HepG2 (cell line): ENCODE results near the gene KLF6. TPM values are rescaled to one million over a fixed set of nuclear protein-coding genes. Genes with fewer than 3 reads are reported as not detected.

ENCODE experiments used
- ARID2 ChIP-seq: sonication (generic); formaldehyde crosslinking; IDR thresholded peaks from 2 replicates; pipeline ENCODE4 v1.8.1; 2022; ENCODE audit warnings: mild to moderate bottlenecking, missing genetic modification reagents, borderline replicate concordance
- ATF5 ChIP-seq: sonication (generic); formaldehyde crosslinking; IDR thresholded peaks from 2 replicates; pipeline ENCODE4 v1.4.0; 2020; ENCODE audit warnings: mild to moderate bottlenecking, low read depth, missing genetic modification reagents
- CENPT ChIP-seq: sonication (generic); formaldehyde crosslinking; IDR thresholded peaks from 2 replicates; pipeline ENCODE4 v1.8.0; 2022; ENCODE audit warnings: low read depth, mild to moderate bottlenecking, moderate library complexity, missing genetic modification reagents
- ELF1 ChIP-seq: sonication (generic); formaldehyde crosslinking; IDR thresholded peaks from 2 replicates; pipeline ENCODE4 v1.4.0; 2020; ENCODE audit warnings: missing genetic modification reagents
- FOXK1 ChIP-seq: sonication (generic); formaldehyde crosslinking; IDR thresholded peaks from 2 replicates; pipeline ENCODE4 v1.4.0; 2020; ENCODE audit warnings: low read depth, missing genetic modification reagents, borderline replicate concordance
- MXD4 ChIP-seq: IDR thresholded peaks from 2 replicates; pipeline ENCODE4 v1.6.1; 2016; ENCODE audit warnings: mild to moderate bottlenecking, missing biosample characterization, missing genetic modification reagents
- NR3C1 ChIP-seq: sonication (generic); formaldehyde crosslinking; IDR thresholded peaks from 2 replicates; pipeline ENCODE4 v1.4.0; 2020; ENCODE audit warnings: missing genetic modification reagents
- XBP1 ChIP-seq: sonication (generic); formaldehyde crosslinking; IDR thresholded peaks from 2 replicates; pipeline ENCODE4 v1.5.0; 2020; ENCODE audit warnings: missing genetic modification reagents
- XRCC5 ChIP-seq: fragments of 200-400 bp; formaldehyde crosslinking; optimal IDR thresholded peaks from 2 replicates; pipeline ENCODE3; 2017; ENCODE audit warnings: mild to moderate bottlenecking, low read length
- ZBTB38 ChIP-seq: sonication (generic); formaldehyde crosslinking; IDR thresholded peaks from 2 replicates; pipeline ENCODE4 v1.5.1; 2020; ENCODE audit warnings: mild to moderate bottlenecking, missing genetic modification reagents
- ZC3H13 ChIP-seq: sonication (generic); formaldehyde crosslinking; IDR thresholded peaks from 2 replicates; pipeline ENCODE4 v1.8.1; 2023; ENCODE audit warnings: mild to moderate bottlenecking, missing genetic modification reagents, moderate library complexity
- ZFAT ChIP-seq: sonication (generic); formaldehyde crosslinking; conservative IDR thresholded peaks from 2 replicates; pipeline ENCODE4 v1.8.1; 2023; ENCODE audit warnings: missing genetic modification reagents, inconsistent platforms
- ZFP36L1 ChIP-seq: sonication (generic); formaldehyde crosslinking; IDR thresholded peaks from 2 replicates; pipeline ENCODE4 v1.8.0; 2022; ENCODE audit warnings: mild to moderate bottlenecking, missing genetic modification reagents, moderate library complexity
- ZNF282 ChIP-seq: fragments of 450-650 bp; IDR thresholded peaks from 2 replicates; pipeline ENCODE4 v1.6.1; 2018; ENCODE audit not compliant: partially characterized antibody
- ZNF678 ChIP-seq: sonication (generic); formaldehyde crosslinking; IDR thresholded peaks from 2 replicates; pipeline ENCODE4 v1.4.0; 2020; ENCODE audit warnings: mild to moderate bottlenecking, missing genetic modification reagents
- ZNF776 ChIP-seq: sonication (generic); formaldehyde crosslinking; IDR thresholded peaks from 2 replicates; pipeline ENCODE4 v1.4.0; 2020; ENCODE audit warnings: mild to moderate bottlenecking, missing genetic modification reagents
- ZNF83 ChIP-seq: sonication (generic); formaldehyde crosslinking; IDR thresholded peaks from 2 replicates; pipeline ENCODE4 v1.4.0; 2020; ENCODE audit warnings: missing genetic modification reagents, mild to moderate bottlenecking, borderline replicate concordance
- polyA plus RNA-seq, 8 experiments: library from polyadenylated mRNA; depleted of rRNA in 3 of 8; stranded (reverse) in 7 of 8; unstranded in 1 of 8; fragments of >200 nt; fragmentation: Illumina TruSeq in 4 of 8; extraction: Trizol in 4 of 8; gene quantifications; 2 replicates each; pipeline versions ENCODE4 v1.2.1 to v1.2.3, GENCODE V29; 2011 to 2016; ENCODE audit warnings: low read depth in 4 of 8, missing spikeins in 1 of 8, mixed read lengths in 1 of 8; ENCODE audit not compliant: insufficient read depth in 1 of 8
- total RNA-seq, 5 experiments: library from RNA; depleted of rRNA; stranded (reverse); fragments of >200 nt; fragmentation: Illumina TruSeq; extraction: Trizol; gene quantifications; 2 replicates each; pipeline ENCODE4 v1.2.3, GENCODE V29; 2016; ENCODE audit warnings: low read depth in 1 of 5
- TF ChIP-seq, protein P1 (sequence below), 2 experiments: fragments of 450-650 bp in 1 of 2; sonication (generic) in 1 of 2; formaldehyde crosslinking in 1 of 2; IDR thresholded peaks; 2 replicates each; pipeline versions ENCODE4 v1.6.1 to v1.8.0; 2016 to 2022; ENCODE audit warnings: antibody characterized with exemption in 1 of 2, mild to moderate bottlenecking in 1 of 2, missing genetic modification reagents in 1 of 2
- TF ChIP-seq, protein P2 (sequence below): sonication (generic); formaldehyde crosslinking; IDR thresholded peaks from 2 replicates; pipeline ENCODE4 v1.5.1; 2020; ENCODE audit warnings: mild to moderate bottlenecking, missing genetic modification reagents

KLF6 gene
- total and polyA plus RNA-seq, 2 of the 13 experiments (the other 11 are each of a cell fraction or from before 2014, with no cell fraction given), result 27.0 to 71.9 TPM

DNA sequence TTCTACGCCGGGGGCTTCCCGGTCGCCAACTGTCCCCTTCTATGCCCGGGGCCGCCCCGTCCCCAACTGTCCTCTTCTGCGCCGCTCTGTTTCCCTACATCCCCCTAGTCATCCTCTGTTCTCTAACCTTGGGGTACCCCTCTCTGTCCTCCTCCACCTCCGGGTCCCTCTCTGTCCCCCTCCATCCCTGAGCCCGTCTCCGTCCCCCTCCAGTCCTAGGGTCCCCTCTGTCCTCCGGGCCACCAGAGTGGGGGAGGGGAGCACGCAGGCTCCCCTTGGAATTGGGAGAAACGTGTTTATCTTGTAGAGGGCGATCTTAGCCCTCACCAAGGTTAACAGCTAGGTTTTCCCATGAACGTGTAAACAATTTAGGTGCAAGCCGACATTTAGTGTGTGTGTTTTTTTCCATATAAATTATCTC lies 852 bp upstream of the KLF6 start (continued):
- TF ChIP-seq, protein P1, sequence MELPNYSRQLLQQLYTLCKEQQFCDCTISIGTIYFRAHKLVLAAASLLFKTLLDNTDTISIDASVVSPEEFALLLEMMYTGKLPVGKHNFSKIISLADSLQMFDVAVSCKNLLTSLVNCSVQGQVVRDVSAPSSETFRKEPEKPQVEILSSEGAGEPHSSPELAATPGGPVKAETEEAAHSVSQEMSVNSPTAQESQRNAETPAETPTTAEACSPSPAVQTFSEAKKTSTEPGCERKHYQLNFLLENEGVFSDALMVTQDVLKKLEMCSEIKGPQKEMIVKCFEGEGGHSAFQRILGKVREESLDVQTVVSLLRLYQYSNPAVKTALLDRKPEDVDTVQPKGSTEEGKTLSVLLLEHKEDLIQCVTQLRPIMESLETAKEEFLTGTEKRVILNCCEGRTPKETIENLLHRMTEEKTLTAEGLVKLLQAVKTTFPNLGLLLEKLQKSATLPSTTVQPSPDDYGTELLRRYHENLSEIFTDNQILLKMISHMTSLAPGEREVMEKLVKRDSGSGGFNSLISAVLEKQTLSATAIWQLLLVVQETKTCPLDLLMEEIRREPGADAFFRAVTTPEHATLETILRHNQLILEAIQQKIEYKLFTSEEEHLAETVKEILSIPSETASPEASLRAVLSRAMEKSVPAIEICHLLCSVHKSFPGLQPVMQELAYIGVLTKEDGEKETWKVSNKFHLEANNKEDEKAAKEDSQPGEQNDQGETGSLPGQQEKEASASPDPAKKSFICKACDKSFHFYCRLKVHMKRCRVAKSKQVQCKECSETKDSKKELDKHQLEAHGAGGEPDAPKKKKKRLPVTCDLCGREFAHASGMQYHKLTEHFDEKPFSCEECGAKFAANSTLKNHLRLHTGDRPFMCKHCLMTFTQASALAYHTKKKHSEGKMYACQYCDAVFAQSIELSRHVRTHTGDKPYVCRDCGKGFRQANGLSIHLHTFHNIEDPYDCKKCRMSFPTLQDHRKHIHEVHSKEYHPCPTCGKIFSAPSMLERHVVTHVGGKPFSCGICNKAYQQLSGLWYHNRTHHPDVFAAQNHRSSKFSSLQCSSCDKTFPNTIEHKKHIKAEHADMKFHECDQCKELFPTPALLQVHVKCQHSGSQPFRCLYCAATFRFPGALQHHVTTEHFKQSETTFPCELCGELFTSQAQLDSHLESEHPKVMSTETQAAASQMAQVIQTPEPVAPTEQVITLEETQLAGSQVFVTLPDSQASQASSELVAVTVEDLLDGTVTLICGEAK (IDR thresholded peaks at IDR 0.05), result no peak
- TF ChIP-seq, protein P1 (CRISPR knock-in tag; IDR thresholded peaks at IDR 0.05), result no peak
- no peak for TF ChIP-seq ARID2 (CRISPR knock-in tag)
- TF ChIP-seq, protein P2, sequence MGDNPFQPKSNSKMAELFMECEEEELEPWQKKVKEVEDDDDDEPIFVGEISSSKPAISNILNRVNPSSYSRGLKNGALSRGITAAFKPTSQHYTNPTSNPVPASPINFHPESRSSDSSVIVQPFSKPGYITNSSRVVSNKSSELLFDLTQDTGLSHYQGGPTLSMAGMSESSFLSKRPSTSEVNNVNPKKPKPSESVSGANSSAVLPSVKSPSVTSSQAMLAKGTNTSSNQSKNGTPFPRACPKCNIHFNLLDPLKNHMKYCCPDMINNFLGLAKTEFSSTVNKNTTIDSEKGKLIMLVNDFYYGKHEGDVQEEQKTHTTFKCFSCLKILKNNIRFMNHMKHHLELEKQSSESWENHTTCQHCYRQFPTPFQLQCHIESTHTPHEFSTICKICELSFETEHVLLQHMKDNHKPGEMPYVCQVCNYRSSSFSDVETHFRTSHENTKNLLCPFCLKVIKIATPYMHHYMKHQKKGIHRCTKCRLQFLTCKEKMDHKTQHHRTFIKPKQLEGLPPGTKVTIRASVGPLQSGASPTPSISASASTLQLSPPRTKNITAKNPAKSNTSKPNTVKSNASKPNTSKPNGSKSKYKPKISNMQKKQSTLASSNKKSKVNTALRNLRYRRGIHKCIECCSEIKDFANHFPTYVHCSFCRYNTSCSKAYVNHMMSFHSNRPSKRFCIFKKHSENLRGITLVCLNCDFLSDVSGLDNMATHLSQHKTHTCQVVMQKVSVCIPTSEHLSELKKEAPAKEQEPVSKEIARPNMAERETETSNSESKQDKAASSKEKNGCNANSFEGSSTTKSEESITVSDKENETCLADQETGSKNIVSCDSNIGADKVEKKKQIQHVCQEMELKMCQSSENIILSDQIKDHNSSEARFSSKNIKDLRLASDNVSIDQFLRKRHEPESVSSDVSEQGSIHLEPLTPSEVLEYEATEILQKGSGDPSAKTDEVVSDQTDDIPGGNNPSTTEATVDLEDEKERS (CRISPR knock-in tag), result no peak
- TF ChIP-seq XBP1 (CRISPR knock-in tag), result no peak; the same call in 1 of the 2 replicates
- TF ChIP-seq ZNF282, result no peak
- TF ChIP-seq ZFP36L1 (CRISPR knock-in tag), result peak; percentile 19; the same call in 1 of the 2 replicates
- TF ChIP-seq ELF1, result no peak; the same call in 1 of the 2 replicates
- TF ChIP-seq ZNF83 (CRISPR knock-in tag), result no peak
- TF ChIP-seq FOXK1, result no peak
- no peak for TF ChIP-seq ZC3H13
- TF ChIP-seq ZNF776, result no peak; the same call in 1 of the 2 replicates
- no peak for TF ChIP-seq ZBTB38 (CRISPR knock-in tag)
- no peak for TF ChIP-seq ATF5 (CRISPR knock-in tag)
- no peak for TF ChIP-seq ZFAT (CRISPR knock-in tag)
- no peak for TF ChIP-seq CENPT (CRISPR knock-in tag)
- TF ChIP-seq NR3C1 (CRISPR knock-in tag), result no peak
- peak; percentile 3; the same call in 1 of the 2 replicates for TF ChIP-seq MXD4 (CRISPR knock-in tag)
- no peak for TF ChIP-seq XRCC5
- no peak for TF ChIP-seq ZNF678
